Measurements from ENCODE around the gene PCDHGA5. TPM values are rescaled to one million over a fixed set of nuclear protein-coding genes. Genes with fewer than 3 reads are reported as not detected.

Gene PCDHGA5
- total RNA-seq, 1 donor: 1.9 TPM

GRCh38 chr5:141397756-141398551 lies 34.0 kb downstream of the PCDHGA5 start, which contains the start of gene PCDHGB5:
Gene PCDHGB5 (plus strand): TSS chr5:141397947. CDS start chr5:141398128, 181 bp downstream.

GRCh38 chr5:141402553-141403243 lies 38.7 kb downstream of the PCDHGA5 start, which contains the start of gene PCDHGA9:
Gene PCDHGA9 (plus strand): TSS chr5:141402778. CDS start chr5:141402953, 175 bp downstream.

GRCh38 chr5:141407790-141408505 lies 44.0 kb downstream of the PCDHGA5 start, which contains the start of gene PCDHGB6:
Gene PCDHGB6 (plus strand): TSS chr5:141408021. CDS start chr5:141408203, 182 bp downstream.

GRCh38 chr5:141412854-141413539 lies 49.0 kb downstream of the PCDHGA5 start, which contains the start of gene PCDHGA10:
Gene PCDHGA10 (plus strand): TSS chr5:141412987. CDS start chr5:141413176, 189 bp downstream.

Other genes starting within 250 kb of the PCDHGA5 start
- gene PCDHB4, start 242.3 kb upstream of the PCDHGA5 start, total RNA-seq: 0.14 TPM in 1 of 2 replicates, not detected in the other
- 0.14 and 0.22 TPM in 2 replicates for gene PCDHB5, start 229.0 kb upstream of the PCDHGA5 start, total RNA-seq
- under 0.01 and 0.14 TPM in 2 replicates for gene PCDHB6, start 214.1 kb upstream of the PCDHGA5 start, total RNA-seq
- gene PCDHB7, start 191.5 kb upstream of the PCDHGA5 start, total RNA-seq: under 0.01 and 0.14 TPM in 2 replicates
- gene PCDHB8, start 186.4 kb upstream of the PCDHGA5 start, total RNA-seq: 0.29 TPM in 1 of 2 replicates, not detected in the other
- gene PCDHB16, start 181.8 kb upstream of the PCDHGA5 start, total RNA-seq: under 0.01 and 0.14 TPM in 2 replicates
- gene PCDHB9, start 177.0 kb upstream of the PCDHGA5 start, total RNA-seq: 0.14 TPM in 1 of 2 replicates, not detected in the other
- 0.22 and 0.43 TPM in 2 replicates for gene PCDHB10, start 171.8 kb upstream of the PCDHGA5 start, total RNA-seq
- under 0.01 and 0.29 TPM in 2 replicates for gene PCDHB11, start 164.5 kb upstream of the PCDHGA5 start, total RNA-seq
- gene PCDHB12, start 155.4 kb upstream of the PCDHGA5 start, total RNA-seq: under 0.01 TPM in 1 of 2 replicates, not detected in the other
- gene PCDHB13, start 150.2 kb upstream of the PCDHGA5 start, total RNA-seq: 0.22 and 0.29 TPM in 2 replicates
- gene PCDHB14, start 140.8 kb upstream of the PCDHGA5 start, total RNA-seq: 0.29 and 0.44 TPM in 2 replicates
- under 0.01 and 0.14 TPM in 2 replicates for gene PCDHB15, start 118.8 kb upstream of the PCDHGA5 start, total RNA-seq
- 0.44 and 2.0 TPM in 2 replicates for gene SLC25A2, start 60.1 kb upstream of the PCDHGA5 start, total RNA-seq
- 43.1 and 61.6 TPM in 2 replicates for gene TAF7, start 43.4 kb upstream of the PCDHGA5 start, total RNA-seq
- gene PCDHGA1, start 33.6 kb upstream of the PCDHGA5 start, total RNA-seq: 0.43 and 0.88 TPM in 2 replicates
- gene PCDHGA2, start 25.4 kb upstream of the PCDHGA5 start, total RNA-seq: 2.0 and 6.3 TPM in 2 replicates
- gene PCDHGA3, start 20.3 kb upstream of the PCDHGA5 start, total RNA-seq: 4.0 and 5.5 TPM in 2 replicates
- 1.8 and 1.9 TPM in 2 replicates for gene PCDHGB1, start 14.1 kb upstream of the PCDHGA5 start, total RNA-seq
- gene PCDHGA4, start 9.1 kb upstream of the PCDHGA5 start, total RNA-seq: 5.0 and 6.1 TPM in 2 replicates
- 2.2 and 3.1 TPM in 2 replicates for gene PCDHGB2, start 4.2 kb upstream of the PCDHGA5 start, total RNA-seq
- gene PCDHGB3, start 6.1 kb downstream of the PCDHGA5 start, total RNA-seq: 2.6 and 3.3 TPM in 2 replicates
- gene PCDHGA6, start 9.7 kb downstream of the PCDHGA5 start, total RNA-seq: 4.3 and 4.8 TPM in 2 replicates
- gene PCDHGA7, start 18.6 kb downstream of the PCDHGA5 start, total RNA-seq: 4.3 and 7.7 TPM in 2 replicates
- gene PCDHGB4, start 23.5 kb downstream of the PCDHGA5 start, total RNA-seq: 28.2 and 30.4 TPM in 2 replicates
- 2.4 and 3.3 TPM in 2 replicates for gene PCDHGA8, start 28.5 kb downstream of the PCDHGA5 start, total RNA-seq
- gene PCDHGB5, start 33.8 kb downstream of the PCDHGA5 start, total RNA-seq: 27.3 and 27.4 TPM in 2 replicates
- 4.6 and 6.2 TPM in 2 replicates for gene PCDHGA9, start 38.6 kb downstream of the PCDHGA5 start, total RNA-seq
- gene PCDHGB6, start 43.9 kb downstream of the PCDHGA5 start, total RNA-seq: 4.3 and 5.3 TPM in 2 replicates
- 13.2 and 14.0 TPM in 2 replicates for gene PCDHGA10, start 48.8 kb downstream of the PCDHGA5 start, total RNA-seq
- 7.6 and 14.0 TPM in 2 replicates for gene PCDHGB7, start 53.5 kb downstream of the PCDHGA5 start, total RNA-seq
- 12.7 and 19.2 TPM in 2 replicates for gene PCDHGA11, start 56.9 kb downstream of the PCDHGA5 start, total RNA-seq
- gene PCDHGA12, start 66.3 kb downstream of the PCDHGA5 start, total RNA-seq: 30.0 and 37.5 TPM in 2 replicates
- 81.9 and 107 TPM in 2 replicates for gene PCDHGC3, start 111.8 kb downstream of the PCDHGA5 start, total RNA-seq
- 4.4 and 5.0 TPM in 2 replicates for gene PCDHGC4, start 120.9 kb downstream of the PCDHGA5 start, total RNA-seq
- 3.9 and 6.6 TPM in 2 replicates for gene PCDHGC5, start 124.9 kb downstream of the PCDHGA5 start, total RNA-seq